MM.1S (cell line): Measurements from ENCODE around the gene MRE11.

ENCODE experiments used
- DNase-seq: peaks from one replicate; pipeline ENCODE4 v3.0.0-alpha.2; 2015
- H2AFZ ChIP-seq: fragments of 300-600 bp; sonication (generic); 2 replicates; pipeline ENCODE4 v1.6.0; 2016; ENCODE audit warnings: antibody characterized with exemption, low read length
- H3F3A ChIP-seq: fragments of 300-600 bp; sonication (generic); 2 replicates; pipeline ENCODE4 v1.6.1; 2016; ENCODE audit warnings: mild to moderate bottlenecking, antibody characterized with exemption, low read length, moderate library complexity, mixed read lengths; ENCODE audit not compliant: insufficient read depth
- H3K27ac ChIP-seq: fragments of 300-600 bp; sonication (generic); 2 replicates; pipeline ENCODE4 v1.5.1; 2016; ENCODE audit warnings: mild to moderate bottlenecking, low read length
- H3K27me3 ChIP-seq: fragments of 300-600 bp; sonication (generic); replicated peaks from 2 replicates; pipeline ENCODE4 v1.6.0; 2016; ENCODE audit warnings: low read length; ENCODE audit not compliant: insufficient read depth
- H3K36me3 ChIP-seq: fragments of 300-600 bp; sonication (generic); replicated peaks from 2 replicates; pipeline ENCODE4 v1.6.1; 2016; ENCODE audit warnings: mild to moderate bottlenecking, low read length, mixed read lengths; ENCODE audit not compliant: insufficient read depth
- H3K4me1 ChIP-seq: fragments of 300-600 bp; sonication (generic); 2 replicates; pipeline ENCODE4 v1.6.1; 2016; ENCODE audit warnings: low read length, mixed read lengths
- H3K4me2 ChIP-seq: fragments of 300-600 bp; sonication (generic); 2 replicates; pipeline ENCODE4 v1.6.0; 2016; ENCODE audit warnings: low read depth, low read length
- H3K4me3 ChIP-seq: fragments of 300-600 bp; sonication (generic); 2 replicates; pipeline ENCODE4 v1.5.1; 2016; ENCODE audit warnings: low read length, mixed read lengths
- H3K79me2 ChIP-seq: fragments of 300-600 bp; sonication (generic); 2 replicates; pipeline ENCODE4 v1.6.1; 2016; ENCODE audit warnings: mixed run types, low read length, mixed read lengths
- H3K9ac ChIP-seq: fragments of 300-600 bp; sonication (generic); 2 replicates; pipeline ENCODE4 v1.6.1; 2016; ENCODE audit warnings: low read length, mixed read lengths
- H3K9me2 ChIP-seq: fragments of 300-600 bp; sonication (generic); replicated peaks from 2 replicates; pipeline ENCODE4 v1.6.1; 2016; ENCODE audit warnings: mild to moderate bottlenecking, low read length, mixed read lengths; ENCODE audit not compliant: insufficient read depth
- H3K9me3 ChIP-seq: fragments of 300-600 bp; sonication (generic); replicated peaks from 2 replicates; pipeline ENCODE4 v1.6.1; 2016; ENCODE audit warnings: mild to moderate bottlenecking, low read length, mixed read lengths; ENCODE audit not compliant: insufficient read depth
- H4K20me1 ChIP-seq: fragments of 300-600 bp; sonication (generic); 2 replicates; pipeline ENCODE4 v1.6.1; 2016; ENCODE audit warnings: mild to moderate bottlenecking, low read length, moderate library complexity, mixed read lengths; ENCODE audit not compliant: insufficient read depth
- EZH2 ChIP-seq: fragments of 300-600 bp; sonication (generic); optimal IDR thresholded peaks from 2 replicates; pipeline ENCODE3; 2017; ENCODE audit warnings: low read depth, mild to moderate bottlenecking, antibody characterized with exemption, low read length, mixed read lengths
- EZH2phosphoT487 ChIP-seq: fragments of 300-600 bp; sonication (generic); IDR thresholded peaks from 2 replicates; pipeline ENCODE4 v1.6.1; 2018; ENCODE audit warnings: antibody characterized with exemption, low read length
- TF ChIP-seq, protein P1 (sequence below): fragments of 300-600 bp; sonication (generic); IDR thresholded peaks from 2 replicates; pipeline ENCODE4 v1.5.1; 2016; ENCODE audit warnings: antibody characterized with exemption, low read length, mixed read lengths

Gene MRE11

DNA sequence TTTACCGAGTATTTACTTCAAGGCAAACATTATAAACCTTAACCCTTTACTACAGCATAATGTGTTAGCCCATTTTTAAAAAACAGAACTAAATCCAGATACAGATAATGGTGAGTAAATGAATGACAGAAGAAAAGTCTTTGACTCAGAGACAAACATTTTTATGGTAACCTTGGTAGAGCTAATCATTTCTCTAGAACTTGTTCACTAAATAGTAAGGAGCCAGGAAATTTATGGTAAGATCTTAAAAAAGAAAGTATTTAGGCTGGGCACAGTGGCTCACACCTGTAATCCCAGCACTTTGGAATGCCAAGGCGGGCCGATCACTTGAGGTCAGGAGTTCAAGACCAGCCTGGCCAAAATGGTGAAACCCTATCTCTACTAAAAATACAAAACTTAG is 38.6 kb upstream of the MRE11 start:
- Histone ChIP-seq H3K9me2 (no peaks in the 10 kb centered on the region), H3K4me2 (no peak overlapping the region)
- DNase-seq, result no peak

DNA sequence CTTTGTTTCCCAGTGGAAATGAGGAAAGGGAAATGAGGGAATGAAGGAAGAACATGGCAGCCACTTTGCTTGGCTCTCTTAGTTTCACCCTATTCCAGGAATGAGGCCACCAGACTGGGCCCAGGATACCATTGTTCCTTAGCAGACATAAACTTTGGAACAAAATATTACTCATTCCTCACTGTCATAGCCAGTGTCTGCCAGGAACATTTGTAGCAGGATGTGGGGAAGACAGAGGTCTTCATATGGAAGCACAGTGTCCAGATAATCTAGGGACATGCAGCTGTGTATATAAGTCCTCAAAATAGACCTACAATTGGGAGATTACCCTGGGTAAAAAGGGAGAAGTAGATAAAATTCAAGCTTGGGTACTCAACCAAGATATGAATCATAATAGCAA is 34.9 kb upstream of the MRE11 start:
- Histone ChIP-seq H3F3A (peaks cover 7% of the 10 kb centered on the region; the same call in 1 of the 2 replicates), H3K9me3 (no peaks in the 10 kb centered on the region), H2AFZ (no peak overlapping the region), H4K20me1 (no peaks in the 10 kb centered on the region), H3K4me2 (no peak overlapping the region), H3K9ac (no peak overlapping the region), H3K79me2 (no peaks in the 10 kb centered on the region), H3K36me3 (no peaks in the 10 kb centered on the region), H3K27me3 (no peaks in the 10 kb centered on the region), H3K4me3 (no peak overlapping the region), H3K4me1 (peaks cover 13% of the 10 kb centered on the region), H3K9me2 (no peaks in the 10 kb centered on the region), H3K27ac (no peak overlapping the region)
- no peak for DNase-seq
- TF ChIP-seq, protein P1, sequence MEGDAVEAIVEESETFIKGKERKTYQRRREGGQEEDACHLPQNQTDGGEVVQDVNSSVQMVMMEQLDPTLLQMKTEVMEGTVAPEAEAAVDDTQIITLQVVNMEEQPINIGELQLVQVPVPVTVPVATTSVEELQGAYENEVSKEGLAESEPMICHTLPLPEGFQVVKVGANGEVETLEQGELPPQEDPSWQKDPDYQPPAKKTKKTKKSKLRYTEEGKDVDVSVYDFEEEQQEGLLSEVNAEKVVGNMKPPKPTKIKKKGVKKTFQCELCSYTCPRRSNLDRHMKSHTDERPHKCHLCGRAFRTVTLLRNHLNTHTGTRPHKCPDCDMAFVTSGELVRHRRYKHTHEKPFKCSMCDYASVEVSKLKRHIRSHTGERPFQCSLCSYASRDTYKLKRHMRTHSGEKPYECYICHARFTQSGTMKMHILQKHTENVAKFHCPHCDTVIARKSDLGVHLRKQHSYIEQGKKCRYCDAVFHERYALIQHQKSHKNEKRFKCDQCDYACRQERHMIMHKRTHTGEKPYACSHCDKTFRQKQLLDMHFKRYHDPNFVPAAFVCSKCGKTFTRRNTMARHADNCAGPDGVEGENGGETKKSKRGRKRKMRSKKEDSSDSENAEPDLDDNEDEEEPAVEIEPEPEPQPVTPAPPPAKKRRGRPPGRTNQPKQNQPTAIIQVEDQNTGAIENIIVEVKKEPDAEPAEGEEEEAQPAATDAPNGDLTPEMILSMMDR, result no peak
- no peak for TF ChIP-seq EZH2
- TF ChIP-seq EZH2phosphoT487, result no peak

More for the DNA sequence above, 38.6 kb upstream of the MRE11 start:
- H3K4me1 ChIP-seq, result no peaks in the 10 kb centered on the region
- H4K20me1 ChIP-seq, result no peaks in the 10 kb centered on the region
- no peak overlapping the region for H2AFZ ChIP-seq
- no peak overlapping the region for H3K4me3 ChIP-seq
- TF ChIP-seq EZH2phosphoT487 (no peak), EZH2 (no peak)
- TF ChIP-seq, protein P1, result no peak
- no peak overlapping the region for H3K9ac ChIP-seq
- H3K36me3 ChIP-seq, result no peaks in the 10 kb centered on the region
- H3K79me2 ChIP-seq, result no peaks in the 10 kb centered on the region
- H3K27ac ChIP-seq, result no peak overlapping the region
- H3K9me3 ChIP-seq, result no peaks in the 10 kb centered on the region
- H3F3A ChIP-seq, result no peaks in the 10 kb centered on the region
- H3K27me3 ChIP-seq, result no peaks in the 10 kb centered on the region

DNA sequence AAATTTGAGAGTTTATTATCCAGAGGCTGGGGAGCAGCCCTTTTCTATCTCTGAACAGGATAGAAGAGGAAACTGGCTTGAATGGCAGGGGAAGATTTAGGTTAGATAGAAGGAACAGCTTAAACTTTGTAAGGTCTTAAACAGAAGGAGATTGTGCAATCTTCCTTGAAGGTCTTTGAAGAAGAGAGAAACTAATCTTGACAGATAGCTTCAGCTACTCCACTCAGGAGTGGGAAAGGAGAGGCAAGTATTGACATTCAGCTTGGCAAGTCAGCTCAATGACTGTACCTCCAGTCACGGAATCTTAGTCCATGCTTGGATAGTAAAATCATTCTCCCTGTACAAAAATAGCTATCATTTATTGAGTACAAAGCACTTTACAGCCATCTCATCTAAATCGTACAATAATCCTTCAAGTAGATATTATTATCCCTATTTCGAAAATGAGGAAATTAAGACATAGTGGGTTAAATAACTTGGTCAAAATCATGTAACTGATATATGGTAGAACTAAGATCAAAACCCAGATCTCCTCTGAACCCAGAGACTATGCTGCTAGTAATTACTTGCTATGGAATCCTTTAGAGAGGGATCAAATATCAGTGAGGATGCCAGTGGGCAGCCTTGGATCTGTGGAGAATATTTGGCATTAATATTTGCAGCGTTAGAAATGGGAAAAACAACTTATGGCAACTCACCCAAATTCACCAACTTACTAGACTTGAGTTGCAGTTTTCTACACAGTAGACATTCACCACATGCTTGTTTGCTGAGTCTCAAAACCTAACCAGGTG is 33.2 kb upstream of the MRE11 start:
- Histone ChIP-seq H3K9me2 (no peaks in the 10 kb centered on the region), H3F3A (peaks cover 7% of the 10 kb centered on the region; the same call in 1 of the 2 replicates), H2AFZ (no peak overlapping the region), H3K4me1 (peaks cover 13% of the 10 kb centered on the region), H3K9ac (no peak overlapping the region), H3K9me3 (no peaks in the 10 kb centered on the region), H4K20me1 (no peaks in the 10 kb centered on the region), H3K4me2 (no peak overlapping the region), H3K4me3 (no peak overlapping the region), H3K36me3 (no peaks in the 10 kb centered on the region), H3K27ac (no peak overlapping the region), H3K79me2 (no peaks in the 10 kb centered on the region), H3K27me3 (no peaks in the 10 kb centered on the region)
- DNase-seq, result no peak
- TF ChIP-seq, protein P1, result no peak
- TF ChIP-seq EZH2, result no peak
